ENCODE data around the gene LYVE1.

LYVE1 gene

DNA sequence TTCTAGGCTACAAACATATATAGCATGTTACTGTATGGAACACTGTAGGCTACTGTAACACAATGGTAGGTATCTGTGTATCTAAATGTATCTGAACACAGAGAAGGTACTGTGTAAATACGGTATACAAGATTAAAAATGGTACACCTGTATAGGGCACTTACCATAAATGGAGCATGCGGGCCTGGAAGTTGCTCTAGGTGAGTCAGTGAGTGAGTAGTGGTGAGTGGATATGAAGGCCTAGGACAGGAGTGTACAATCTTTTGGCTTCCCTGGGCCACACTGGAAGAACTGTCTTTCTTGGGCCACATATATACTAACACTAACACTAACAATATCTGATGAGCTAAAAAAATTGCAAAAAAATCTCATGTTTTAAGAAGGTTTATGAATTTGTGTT, 48.8 kb downstream of the LYVE1 start:
- DNase-seq = no peak

DNA sequence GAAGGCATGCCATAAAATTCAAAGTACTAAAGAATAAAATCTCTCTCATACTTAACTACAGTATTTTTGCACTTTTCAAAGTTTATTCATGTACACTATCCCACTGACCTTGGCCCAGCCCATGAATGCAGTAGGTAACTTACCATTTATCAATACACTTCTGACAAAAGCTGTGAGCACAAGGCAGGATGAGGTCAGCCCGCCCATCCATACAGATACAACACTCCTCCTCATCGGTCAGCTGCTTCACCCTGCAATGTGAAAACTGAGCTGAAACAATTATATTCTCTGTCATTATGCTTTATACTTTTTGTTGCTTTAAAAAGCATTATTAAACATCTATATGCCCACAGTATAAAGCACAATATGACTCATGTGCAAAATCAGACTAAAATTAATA, 49.6 kb downstream of the LYVE1 start:
- no peak for DNase-seq

DNA sequence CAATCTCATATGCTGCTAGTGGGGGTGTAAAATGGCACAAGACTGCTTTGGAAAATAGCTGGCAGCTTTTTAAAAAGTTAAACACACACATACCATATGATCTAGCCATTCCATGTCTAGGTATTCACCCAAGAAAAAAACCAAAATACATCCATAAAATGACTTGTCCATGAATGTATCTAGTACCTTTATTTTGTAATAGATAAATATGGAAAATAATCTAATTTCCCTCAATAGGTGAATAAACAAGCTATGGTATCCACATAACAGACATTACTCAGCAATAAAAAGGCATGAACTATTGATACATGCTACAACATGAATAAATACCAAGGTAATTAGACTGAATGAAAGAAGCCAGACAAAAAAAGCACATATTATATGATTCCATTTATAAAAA, 50.3 kb downstream of the LYVE1 start:
- DNase-seq = no peak

GRCh38 chr11:10515418-10515817, 53.0 kb downstream of the LYVE1 start:
- no peak for DNase-seq

DNA sequence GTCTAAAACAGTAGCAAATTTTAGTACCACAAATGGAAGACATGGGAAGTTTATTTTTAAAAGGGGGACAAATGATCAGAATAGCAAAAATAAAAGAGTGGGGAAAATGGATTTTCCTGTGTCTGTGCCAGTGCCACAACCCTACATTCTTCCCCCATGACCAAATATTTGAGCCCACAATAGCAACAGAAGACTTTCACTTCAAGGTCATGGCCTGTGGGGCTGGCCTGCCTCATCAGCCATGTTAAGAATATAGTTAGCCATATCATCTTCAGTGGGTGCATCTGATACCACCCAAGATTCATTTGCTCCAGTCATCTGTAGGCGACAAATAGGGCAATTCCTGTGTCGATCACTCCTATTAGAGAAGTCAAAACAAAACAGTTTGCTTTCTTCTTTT, 53.8 kb downstream of the LYVE1 start:
- no peak for DNase-seq

- no peak for DNase-seq
Measured at GRCh38 chr11:10514202-10514601, 54.3 kb downstream of the LYVE1 start.

GRCh38 chr11:10511181-10511621, 57.3 kb downstream of the LYVE1 start:
- no peak for DNase-seq
